Measurements from ENCODE around the gene GPR135. TPM values are rescaled to one million over a fixed set of nuclear protein-coding genes. Genes with fewer than 3 reads are reported as not detected.

Gene GPR135
- polyA plus RNA-seq, 1 donor (not counting 4 experiments of a cell fraction or from before 2014, with no cell fraction given), result 0.90 TPM

DNA sequence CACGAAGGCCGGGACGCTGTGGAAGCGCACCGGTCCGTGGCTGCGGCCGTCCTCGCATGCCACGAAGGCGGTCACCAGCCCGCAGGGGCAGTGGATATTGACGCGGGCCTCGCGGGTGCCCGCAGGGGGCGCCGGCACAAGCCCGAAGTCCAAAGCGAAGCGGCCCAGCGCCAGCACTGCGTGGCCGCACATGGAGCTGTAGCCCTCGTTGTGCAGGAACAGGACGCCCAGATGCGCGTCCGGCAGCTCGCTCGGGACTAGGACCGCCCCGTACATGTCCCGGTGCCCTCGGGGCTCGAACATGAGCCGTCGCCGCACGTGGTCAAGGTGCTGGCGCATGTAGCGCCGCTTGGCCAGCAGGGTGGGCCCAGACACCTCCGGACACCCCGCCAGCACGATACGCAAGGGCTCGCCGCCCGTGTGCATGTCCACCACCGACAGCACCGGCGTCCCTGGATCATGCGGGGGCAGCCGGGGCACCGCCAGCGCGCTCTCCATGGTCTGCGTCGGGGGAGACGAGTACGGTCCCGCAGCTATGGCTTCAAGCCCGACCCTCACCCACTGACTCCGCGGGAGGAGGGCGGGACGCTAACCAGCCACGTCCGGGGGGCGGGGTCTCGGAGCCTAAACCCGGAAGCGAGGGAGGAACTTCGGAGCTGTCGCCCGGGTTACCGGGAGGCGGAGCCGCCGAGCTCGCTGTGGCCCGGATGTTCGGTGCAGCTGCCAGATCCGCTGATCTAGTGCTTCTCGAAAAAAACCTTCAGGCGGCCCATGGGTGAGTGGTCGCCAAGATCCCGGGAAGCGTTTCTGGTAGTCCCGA is 18.8 kb upstream of the GPR135 start, which contains the start of the genes JKAMP and L3HYPDH:
Gene JKAMP (plus strand): TSS at position 699 of the 820 bp plus-strand sequence. CDS start 73 bp downstream, at position 772.
Gene L3HYPDH (minus strand): TSS at position 590 of the 820 bp plus-strand sequence. CDS start 92 bp downstream, at position 498.
- TF ChIP-seq EZH2 (IDR thresholded peaks at IDR 0.05; ENCODE audit: low read length) (no peak), CTCF (optimal IDR thresholded peaks at IDR 0.05 in 1 of 3, IDR thresholded peaks at IDR 0.05 in 1 of 3, conservative IDR thresholded peaks at IDR 0.05 in 1 of 3; ENCODE audit: extremely low read depth in 1 of 3, insufficient read depth in 2 of 3, low read length in 3 of 3) (peak in 2 of 3 experiments; percentile 34 to 45)

GRCh38 chr14:59483363-59483762 is 18.2 kb upstream of the GPR135 start:
- dilution Hi-C loops (cut with MboI; ENCODE audit: extremely low pct_ligation_motif_present, low sequenced_read_pairs), result no loop called here
- H2AFZ ChIP-seq (ENCODE audit: control insufficient read depth, low read length), result peak overlapping the region; percentile 85
- H3K27ac ChIP-seq (ENCODE audit: control insufficient read depth, insufficient read depth, low read length), result peak overlapping the region; percentile 96

More for the DNA sequence above, 18.8 kb upstream of the GPR135 start, which contains the start of the genes JKAMP and L3HYPDH:
- peak within 1 kb of the TSS; percentile 81 to 95 (median 92) for H3K4me3 ChIP-seq (ENCODE audit: control insufficient read depth in 2 of 3, extremely low read depth in 1 of 3, insufficient read depth in 2 of 3, low read depth in 1 of 3, low read length in 3 of 3)
- peaks cover 0 to 10% of the 10 kb centered on the region in 2 experiments for H3K36me3 ChIP-seq (ENCODE audit: control insufficient read depth in 2 of 2, extremely low read depth in 1 of 2, insufficient read depth in 2 of 2, low read length in 2 of 2)
- no peaks in the 10 kb centered on the region for H4K20me1 ChIP-seq (ENCODE audit: control insufficient read depth, extremely low read depth, insufficient read depth, low read length)
- dilution Hi-C loops (cut with MboI; ENCODE audit: extremely low pct_ligation_motif_present, low sequenced_read_pairs), result no loop called here
- H3K4me2 ChIP-seq (ENCODE audit: control insufficient read depth, extremely low read depth, insufficient read depth, low read depth, low read length), result peak within 1 kb of the TSS; percentile 94
- H3K9me3 ChIP-seq (ENCODE audit: control insufficient read depth, low read depth, low read length), result no peaks in the 10 kb centered on the region
- peak within 1 kb of the TSS; percentile 79 for H3K9ac ChIP-seq (ENCODE audit: control insufficient read depth, extremely low read depth, insufficient read depth, low read length)
- H3K27ac ChIP-seq (ENCODE audit: control insufficient read depth, insufficient read depth, low read length), result peak within 1 kb of the TSS; percentile 96
- FAIRE-seq (peak; percentile 53), DNase-seq (ENCODE audit: low read depth, low spot score) (peak; percentile 76)
- peaks cover 19% of the 10 kb centered on the region for H3K4me1 ChIP-seq (ENCODE audit: control insufficient read depth, extremely low read depth, insufficient read depth, low read length)
- peaks cover 2% of the 10 kb centered on the region for H3K9me1 ChIP-seq (ENCODE audit: control insufficient read depth, extremely low read depth, insufficient read depth, low read length)
- H3K79me2 ChIP-seq (ENCODE audit: control insufficient read depth, insufficient read depth, low read length), result peaks cover 50% of the 10 kb centered on the region
- H2AFZ ChIP-seq (ENCODE audit: control insufficient read depth, low read length), result peak within 1 kb of the TSS; percentile 93
- H3K27me3 ChIP-seq (ENCODE audit: control insufficient read depth, extremely low read depth, insufficient read depth, low read length), result no peaks in the 10 kb centered on the region

More at GRCh38 chr14:59483363-59483762, 18.2 kb upstream of the GPR135 start:
- no peaks in the 10 kb centered on the region for H3K27me3 ChIP-seq (ENCODE audit: control insufficient read depth, extremely low read depth, insufficient read depth, low read length)
- peaks cover 51% of the 10 kb centered on the region for H3K79me2 ChIP-seq (ENCODE audit: control insufficient read depth, insufficient read depth, low read length)
- H3K4me1 ChIP-seq (ENCODE audit: control insufficient read depth, extremely low read depth, insufficient read depth, low read length), result peaks cover 19% of the 10 kb centered on the region
- peak overlapping the region; percentile 79 for H3K9ac ChIP-seq (ENCODE audit: control insufficient read depth, extremely low read depth, insufficient read depth, low read length)
- peaks cover 2% of the 10 kb centered on the region for H3K9me1 ChIP-seq (ENCODE audit: control insufficient read depth, extremely low read depth, insufficient read depth, low read length)
- no peak for FAIRE-seq
- H3K36me3 ChIP-seq (ENCODE audit: control insufficient read depth in 2 of 2, extremely low read depth in 1 of 2, insufficient read depth in 2 of 2, low read length in 2 of 2), result peaks cover 0 to 12% of the 10 kb centered on the region in 2 experiments
- DNase-seq (ENCODE audit: low read depth, low spot score), result no peak
- peak overlapping the region; percentile 94 for H3K4me2 ChIP-seq (ENCODE audit: control insufficient read depth, extremely low read depth, insufficient read depth, low read depth, low read length)
- no peaks in the 10 kb centered on the region for H3K9me3 ChIP-seq (ENCODE audit: control insufficient read depth, low read depth, low read length)
- TF ChIP-seq CTCF (optimal IDR thresholded peaks at IDR 0.05 in 1 of 3, IDR thresholded peaks at IDR 0.05 in 1 of 3, conservative IDR thresholded peaks at IDR 0.05 in 1 of 3; ENCODE audit: extremely low read depth in 1 of 3, insufficient read depth in 2 of 3, low read length in 3 of 3) (no peak), EZH2 (IDR thresholded peaks at IDR 0.05; ENCODE audit: low read length) (no peak)
- H4K20me1 ChIP-seq (ENCODE audit: control insufficient read depth, extremely low read depth, insufficient read depth, low read length), result no peaks in the 10 kb centered on the region
- peak overlapping the region; percentile 81 to 95 (median 92) for H3K4me3 ChIP-seq (ENCODE audit: control insufficient read depth in 2 of 3, extremely low read depth in 1 of 3, insufficient read depth in 2 of 3, low read depth in 1 of 3, low read length in 3 of 3)
